HepG2 (cell line): ENCODE measurements around the gene PRIMPOL. TPM values are rescaled to one million over a fixed set of nuclear protein-coding genes. Genes with fewer than 3 reads are reported as not detected.

Experiments used
- ATAC-seq: fragments of 200-7000 bp; cut with Tn5 transposase; 3 replicates; pipeline ENCODE4 v1.9.1; 2020; ENCODE audit warnings: mild to moderate bottlenecking, moderate library complexity
- BruUV-seq: library from RNA; stranded (reverse); fragments of 400-500 nt; replicated peaks from 2 replicates; lab custom pipeline; 2021; lab: Mats Ljungman, UMichigan
- CTCF ChIA-PET: fragments of 300-600 bp; formaldehyde crosslinking; extraction: SDS; loops from one replicate; lab custom pipeline; 2021; ENCODE audit warnings: low total read pairs, inconsistent platforms, low intra/inter-chr PET ratio; lab: Yijun Ruan, JAX
- POLR2A ChIA-PET: fragments of 350-600 bp; sonication (Branson Sonifier 250); formaldehyde crosslinking; loops from one replicate; lab custom pipeline; 2020; ENCODE audit warnings: antibody characterized with exemption, inconsistent platforms; lab: Yijun Ruan, JAX
- DNase-seq: peaks from one replicate; pipeline ENCODE4 v3.0.0-alpha.2; 2015; ENCODE audit warnings: low spot score
- FAIRE-seq: peaks from 3 replicates; lab custom pipeline; 2011; peaks lifted over from hg19 to GRCh38; lab: Jason Lieb, UNC
- H2AFZ ChIP-seq: one replicate; pipeline ENCODE4 v1.6.1; 2011; ENCODE audit warnings: low read length, inconsistent platforms
- H3K27ac ChIP-seq: fragments of 300-600 bp; 3 replicates; pipeline ENCODE4 v1.8.0; 2011; ENCODE audit warnings: mixed run types, mild to moderate bottlenecking, mixed read lengths, low read length, inconsistent platforms; ENCODE audit not compliant: insufficient read depth; ENCODE audit errors: extremely low read length
- H3K27me3 ChIP-seq, 2 experiments: fragments of 200-600 bp in 1 of 2; 2 replicates in 1 of 2; 3 replicates in 1 of 2; pipeline versions ENCODE4 v1.6.0 to v1.8.0; 2011; ENCODE audit warnings: low read length in 2 of 2, mild to moderate bottlenecking in 2 of 2, moderate library complexity in 2 of 2, inconsistent platforms in 1 of 2; ENCODE audit not compliant: insufficient read depth in 2 of 2, control insufficient read depth in 1 of 2
- H3K36me3 ChIP-seq, 2 experiments: fragments of 200-600 bp in 1 of 2; replicated peaks in 1 of 2; 2 replicates in 1 of 2; 3 replicates in 1 of 2; pipeline versions ENCODE4 v1.5.1 to v1.8.0; 2011; ENCODE audit warnings: low read length in 2 of 2, inconsistent platforms in 1 of 2; ENCODE audit not compliant: insufficient read depth in 2 of 2, control insufficient read depth in 1 of 2
- H3K4me1 ChIP-seq: 2 replicates; pipeline ENCODE4 v1.5.1; 2012; ENCODE audit warnings: low read length, inconsistent platforms; ENCODE audit not compliant: insufficient read depth
- H3K4me2 ChIP-seq: 2 replicates; pipeline ENCODE4 v1.6.0; 2011; ENCODE audit warnings: low read depth, low read length, inconsistent platforms
- H3K4me3 ChIP-seq, 3 experiments: fragments of 200-600 bp in 1 of 3; sonication (generic), shearing (Covaris generic) in 1 of 3; replicated peaks in 1 of 3; 2 replicates each; pipeline ENCODE4 v1.5.1; 2011 to 2016; ENCODE audit warnings: low read length in 3 of 3, inconsistent platforms in 2 of 3, low read depth in 2 of 3, mild to moderate bottlenecking in 2 of 3, control low read depth in 1 of 3, mixed read lengths in 1 of 3; ENCODE audit not compliant: insufficient read depth in 1 of 3
- H3K79me2 ChIP-seq: one replicate; pipeline ENCODE4 v1.6.1; 2011; ENCODE audit warnings: low read length, inconsistent platforms; ENCODE audit not compliant: insufficient read depth
- H3K9ac ChIP-seq: 2 replicates; pipeline ENCODE4 v1.6.0; 2011; ENCODE audit warnings: mild to moderate bottlenecking, low read depth, low read length, inconsistent platforms; ENCODE audit not compliant: insufficient read depth
- H3K9me3 ChIP-seq: 2 replicates; pipeline ENCODE4 v1.5.1; 2012; ENCODE audit warnings: mild to moderate bottlenecking, low read length
- H4K20me1 ChIP-seq: 2 replicates; pipeline ENCODE4 v1.6.0; 2011; ENCODE audit warnings: inconsistent platforms, mild to moderate bottlenecking, low read length, moderate library complexity; ENCODE audit not compliant: insufficient read depth
- CBFB ChIP-seq: sonication (generic); formaldehyde crosslinking; IDR thresholded peaks from 2 replicates; pipeline ENCODE4 v1.4.0; 2020; ENCODE audit warnings: missing genetic modification reagents
- MBD4 ChIP-seq: IDR thresholded peaks from 2 replicates; pipeline ENCODE4 v1.6.1; 2012; ENCODE audit warnings: low read length, inconsistent platforms, borderline replicate concordance
- MXI1 ChIP-seq: IDR thresholded peaks from 3 replicates; pipeline ENCODE4 v1.6.1; 2012; ENCODE audit warnings: low read depth, low read length, inconsistent platforms, borderline replicate concordance
- NAIF1 ChIP-seq: sonication (generic); formaldehyde crosslinking; IDR thresholded peaks from 2 replicates; pipeline ENCODE4 v1.5.0; 2020; ENCODE audit warnings: mild to moderate bottlenecking, missing genetic modification reagents, borderline replicate concordance
- SMC3 ChIP-seq: IDR thresholded peaks from 2 replicates; pipeline ENCODE4 v1.6.1; 2011; ENCODE audit warnings: low read length, improper control_type of control experiment
- TMF1 ChIP-seq: sonication (generic); formaldehyde crosslinking; IDR thresholded peaks from 2 replicates; pipeline ENCODE4 v1.8.1; 2022; ENCODE audit warnings: low read depth, missing genetic modification reagents
- ZC3H4 ChIP-seq: sonication (generic); formaldehyde crosslinking; IDR thresholded peaks from 2 replicates; pipeline ENCODE4 v1.4.0; 2020; ENCODE audit warnings: missing genetic modification reagents, borderline replicate concordance
- ZNF619 ChIP-seq: sonication (generic); formaldehyde crosslinking; IDR thresholded peaks from 2 replicates; pipeline ENCODE4 v1.4.0; 2020; ENCODE audit warnings: mild to moderate bottlenecking, missing genetic modification reagents
- ZNF83 ChIP-seq: sonication (generic); formaldehyde crosslinking; IDR thresholded peaks from 2 replicates; pipeline ENCODE4 v1.4.0; 2020; ENCODE audit warnings: missing genetic modification reagents, mild to moderate bottlenecking, borderline replicate concordance
- WGBS: methylation state at CpG from one replicate; pipeline ENCODE4 v1.1.6; 2017; ENCODE audit warnings: low lambda C conversion rate; 5-methylcytosine and 5-hydroxymethylcytosine counted together
- in situ Hi-C: cut with HindIII; loops from 2 replicates; pipeline ENCODE4 v1.10.0; 2017; ENCODE audit warnings: low pct_unique_long_range_greater_than_20kb; ENCODE audit not compliant: extremely low pct_ligation_motif_present
- intact Hi-C: fragments of 100-400 bp; cut with micrococcal nuclease; formaldehyde crosslinking; loops from one replicate; pipeline ENCODE4 v1.10.0; 2022; ENCODE audit not compliant: unreplicated experiment
- polyA plus RNA-seq, 8 experiments: library from polyadenylated mRNA; depleted of rRNA in 3 of 8; stranded (reverse) in 7 of 8; unstranded in 1 of 8; fragments of >200 nt; fragmentation: Illumina TruSeq in 4 of 8; extraction: Trizol in 4 of 8; gene quantifications; 2 replicates each; pipeline versions ENCODE4 v1.2.1 to v1.2.3, GENCODE V29; 2011 to 2016; ENCODE audit warnings: low read depth in 4 of 8, missing spikeins in 1 of 8, mixed read lengths in 1 of 8; ENCODE audit not compliant: insufficient read depth in 1 of 8
- total RNA-seq, 5 experiments: library from RNA; depleted of rRNA; stranded (reverse); fragments of >200 nt; fragmentation: Illumina TruSeq; extraction: Trizol; gene quantifications; 2 replicates each; pipeline ENCODE4 v1.2.3, GENCODE V29; 2016; ENCODE audit warnings: low read depth in 1 of 5
- TF ChIP-seq, protein P1 (sequence below): sonication (generic); formaldehyde crosslinking; IDR thresholded peaks from 2 replicates; pipeline ENCODE4 v1.4.0; 2020; ENCODE audit warnings: missing genetic modification reagents
- TF ChIP-seq, protein P2 (sequence below): sonication (generic); formaldehyde crosslinking; IDR thresholded peaks from 2 replicates; pipeline ENCODE4 v1.5.1; 2020; ENCODE audit warnings: missing genetic modification reagents, mild to moderate bottlenecking, borderline replicate concordance
- TF ChIP-seq, protein P3 (sequence below): sonication (generic); formaldehyde crosslinking; IDR thresholded peaks from 2 replicates; pipeline ENCODE4 v1.4.0; 2020; ENCODE audit warnings: mild to moderate bottlenecking, missing genetic modification reagents
- TF ChIP-seq, protein P4 (sequence below): IDR thresholded peaks from 2 replicates; pipeline ENCODE4 v1.6.1; 2016; ENCODE audit warnings: missing genetic modification reagents, missing compliant biosample characterization

Gene PRIMPOL
- total and polyA plus RNA-seq, 2 of the 13 experiments (the other 11 are each of a cell fraction or from before 2014, with no cell fraction given), result 7.3 to 11.0 TPM

DNA sequence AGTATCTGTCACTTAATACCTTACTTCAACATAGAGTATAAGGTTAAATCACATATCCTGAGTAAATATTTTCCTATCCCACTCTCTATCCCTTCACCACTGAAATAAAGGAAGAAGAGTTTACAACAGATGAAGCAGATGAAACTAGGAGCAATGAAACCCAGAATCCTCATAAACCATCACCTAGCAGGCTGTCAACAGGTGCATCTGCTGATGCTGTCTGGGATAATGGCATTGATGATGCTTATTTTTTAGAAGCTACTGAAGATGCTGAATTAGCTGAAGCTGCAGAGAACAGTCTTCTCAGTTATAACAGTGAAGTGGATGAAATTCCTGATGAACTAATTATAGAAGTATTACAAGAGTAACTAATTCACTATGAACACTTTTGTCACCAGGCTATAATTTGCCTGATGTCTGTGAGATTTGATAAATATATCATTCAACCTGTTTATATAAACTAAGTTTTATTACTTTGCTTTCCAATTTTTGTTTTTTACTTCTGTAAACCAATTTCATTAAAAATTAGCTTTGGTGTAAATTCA is 44.9 kb downstream of the PRIMPOL start (continued):
- TF ChIP-seq, protein P1, sequence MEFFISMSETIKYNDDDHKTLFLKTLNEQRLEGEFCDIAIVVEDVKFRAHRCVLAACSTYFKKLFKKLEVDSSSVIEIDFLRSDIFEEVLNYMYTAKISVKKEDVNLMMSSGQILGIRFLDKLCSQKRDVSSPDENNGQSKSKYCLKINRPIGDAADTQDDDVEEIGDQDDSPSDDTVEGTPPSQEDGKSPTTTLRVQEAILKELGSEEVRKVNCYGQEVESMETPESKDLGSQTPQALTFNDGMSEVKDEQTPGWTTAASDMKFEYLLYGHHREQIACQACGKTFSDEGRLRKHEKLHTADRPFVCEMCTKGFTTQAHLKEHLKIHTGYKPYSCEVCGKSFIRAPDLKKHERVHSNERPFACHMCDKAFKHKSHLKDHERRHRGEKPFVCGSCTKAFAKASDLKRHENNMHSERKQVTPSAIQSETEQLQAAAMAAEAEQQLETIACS, result no peak
- no peak for TF ChIP-seq ZNF619

DNA sequence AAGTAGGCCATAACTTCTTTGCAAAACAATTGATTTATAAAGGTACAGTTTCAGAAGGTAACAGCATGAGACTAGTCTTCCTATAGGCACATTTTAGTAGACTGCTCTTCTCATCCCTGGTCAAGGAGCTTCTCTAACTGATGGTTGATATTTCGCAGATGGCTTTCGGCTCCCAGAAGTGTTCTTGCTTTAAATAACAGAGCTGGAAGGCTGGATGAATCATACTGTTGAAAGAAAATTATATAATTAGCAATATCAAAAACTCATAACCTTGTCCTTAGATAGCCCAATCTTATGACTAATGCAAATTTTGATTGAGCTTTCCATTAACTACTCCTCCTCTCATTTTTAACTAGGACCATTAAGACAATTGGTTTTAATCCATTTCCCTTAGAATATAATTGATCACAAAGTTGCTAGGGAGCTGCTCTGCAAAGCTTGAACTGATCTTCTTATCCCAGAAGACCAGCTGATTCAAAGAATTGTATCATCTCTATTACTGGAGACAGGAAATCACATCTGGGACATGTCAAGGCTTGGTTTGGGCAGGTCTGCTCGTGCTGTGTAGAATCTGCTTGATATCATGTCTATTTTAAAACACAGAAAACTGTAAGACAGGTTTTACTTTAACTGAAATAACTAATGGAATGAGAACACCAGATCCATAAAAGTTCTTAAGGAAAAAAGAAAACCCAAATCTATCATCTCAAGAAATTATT is 45.8 kb downstream of the PRIMPOL start:
- in situ Hi-C loops, result no loop called here

More for the DNA sequence above, 45.8 kb downstream of the PRIMPOL start:
- no peak overlapping the region for H2AFZ ChIP-seq
- H3K4me2 ChIP-seq, result no peak overlapping the region
- POLR2A ChIA-PET, result no interaction called here
- peaks cover 3 to 42% of the 10 kb centered on the region in 2 experiments for H3K36me3 ChIP-seq
- no peak overlapping the region for H3K4me3 ChIP-seq
- no peak for TF ChIP-seq CBFB
- TF ChIP-seq, protein P2, sequence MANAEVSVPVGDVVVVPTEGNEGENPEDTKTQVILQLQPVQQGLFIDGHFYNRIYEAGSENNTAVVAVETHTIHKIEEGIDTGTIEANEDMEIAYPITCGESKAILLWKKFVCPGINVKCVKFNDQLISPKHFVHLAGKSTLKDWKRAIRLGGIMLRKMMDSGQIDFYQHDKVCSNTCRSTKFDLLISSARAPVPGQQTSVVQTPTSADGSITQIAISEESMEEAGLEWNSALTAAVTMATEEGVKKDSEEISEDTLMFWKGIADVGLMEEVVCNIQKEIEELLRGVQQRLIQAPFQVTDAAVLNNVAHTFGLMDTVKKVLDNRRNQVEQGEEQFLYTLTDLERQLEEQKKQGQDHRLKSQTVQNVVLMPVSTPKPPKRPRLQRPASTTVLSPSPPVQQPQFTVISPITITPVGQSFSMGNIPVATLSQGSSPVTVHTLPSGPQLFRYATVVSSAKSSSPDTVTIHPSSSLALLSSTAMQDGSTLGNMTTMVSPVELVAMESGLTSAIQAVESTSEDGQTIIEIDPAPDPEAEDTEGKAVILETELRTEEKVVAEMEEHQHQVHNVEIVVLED (CRISPR knock-in tag), result no peak
- TF ChIP-seq, protein P3, sequence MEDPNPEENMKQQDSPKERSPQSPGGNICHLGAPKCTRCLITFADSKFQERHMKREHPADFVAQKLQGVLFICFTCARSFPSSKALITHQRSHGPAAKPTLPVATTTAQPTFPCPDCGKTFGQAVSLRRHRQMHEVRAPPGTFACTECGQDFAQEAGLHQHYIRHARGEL (CRISPR knock-in tag), result no peak
- TF ChIP-seq TMF1, result no peak
- TF ChIP-seq NAIF1 (CRISPR knock-in tag), result no peak
- TF ChIP-seq ZNF83 (CRISPR knock-in tag), result no peak
- no peak for TF ChIP-seq ZC3H4 (CRISPR knock-in tag)
- no peak for TF ChIP-seq MXI1
- TF ChIP-seq MBD4, result no peak
- TF ChIP-seq, protein P4, sequence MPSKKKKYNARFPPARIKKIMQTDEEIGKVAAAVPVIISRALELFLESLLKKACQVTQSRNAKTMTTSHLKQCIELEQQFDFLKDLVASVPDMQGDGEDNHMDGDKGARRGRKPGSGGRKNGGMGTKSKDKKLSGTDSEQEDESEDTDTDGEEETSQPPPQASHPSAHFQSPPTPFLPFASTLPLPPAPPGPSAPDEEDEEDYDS, result no peak
- no peak for TF ChIP-seq SMC3
- H3K4me1 ChIP-seq, result no peaks in the 10 kb centered on the region
- no peak overlapping the region for H3K9ac ChIP-seq
- intact Hi-C loops, result loop anchor here (5.0 kb wide), 1 partner anchor 983 kb away; no protein-coding TSS in a partner anchor
- FAIRE-seq (no peak), ATAC-seq (no peak), DNase-seq (no peak)
- H3K9me3 ChIP-seq, result no peaks in the 10 kb centered on the region
- no peaks in the 10 kb centered on the region for H3K27me3 ChIP-seq
- WGBS, result 90% methylated on average over 3 of the region's 3 CpGs
- H4K20me1 ChIP-seq, result no peaks in the 10 kb centered on the region
- H3K79me2 ChIP-seq, result no peaks in the 10 kb centered on the region
- no TSS peak for BruUV-seq
- H3K27ac ChIP-seq, result no peak overlapping the region
- CTCF ChIA-PET, result no interaction called here
